Kidney (tissue), 14 donors: ENCODE results near the gene CTDP1. TPM values are rescaled to one million over a fixed set of nuclear protein-coding genes. Genes with fewer than 3 reads are reported as not detected.
"Not testable (repeated sequence)": the region's sequence is repeated elsewhere in the genome, so short reads cannot be mapped to it uniquely, and the experiment has no call there.

Experiments
- DNase-seq, 5 donors: peaks; one replicate each; pipeline ENCODE4 v3.0.0-alpha.2; 2013 to 2020
- FAIRE-seq: peaks from 2 replicates; lab custom pipeline; 2012; peaks lifted over from hg19 to GRCh38; lab: Jason Lieb, UNC
- H3K27ac ChIP-seq, 2 donors: one replicate each; pipeline ENCODE4 v1.7.0; 2013; ENCODE audit warnings: low read depth in 2 of 2, low read length in 2 of 2, inconsistent platforms in 1 of 2
- H3K27me3 ChIP-seq: one replicate; pipeline ENCODE4 v1.7.1; 2013; ENCODE audit warnings: low read length, inconsistent platforms; ENCODE audit not compliant: control insufficient read depth, insufficient read depth
- H3K36me3 ChIP-seq, 3 donors: one replicate each; pipeline versions ENCODE4 v1.7.0 to v1.7.1; 2013; ENCODE audit warnings: low read length in 3 of 3, control low read depth in 1 of 3, inconsistent platforms in 1 of 3; ENCODE audit not compliant: insufficient read depth in 3 of 3, control insufficient read depth in 2 of 3
- H3K4me1 ChIP-seq, 3 donors: one replicate each; pipeline versions ENCODE4 v1.7.0 to v1.7.1; 2013; ENCODE audit warnings: low read length in 3 of 3, inconsistent platforms in 1 of 3, low read depth in 1 of 3; ENCODE audit not compliant: control insufficient read depth in 2 of 3, insufficient read depth in 2 of 3
- H3K4me3 ChIP-seq, 3 donors: one replicate each; pipeline versions ENCODE4 v1.7.0 to v1.8.1; 2013; ENCODE audit warnings: low read length in 3 of 3, control low read depth in 1 of 3, inconsistent platforms in 1 of 3
- H3K9ac ChIP-seq, 3 donors: one replicate each; pipeline versions ENCODE4 v1.7.0 to v1.7.1; 2013; ENCODE audit warnings: low read length in 3 of 3, control low read depth in 1 of 3, inconsistent platforms in 1 of 3
- H3K9me3 ChIP-seq, 3 donors: one replicate each; pipeline versions ENCODE4 v1.7.0 to v1.7.1; 2013; ENCODE audit warnings: low read length in 3 of 3, control low read depth in 1 of 3, inconsistent platforms in 1 of 3; ENCODE audit not compliant: control insufficient read depth in 2 of 3, insufficient read depth in 1 of 3
- CTCF ChIP-seq: IDR thresholded peaks from 3 replicates; pipeline ENCODE4 v1.5.1; 2012; ENCODE audit warnings: mild to moderate bottlenecking, moderate library complexity, borderline replicate concordance; ENCODE audit not compliant: insufficient read depth; ENCODE audit errors: extremely low read depth
- intact Hi-C: fragments of 100-400 bp; cut with DNase I; formaldehyde crosslinking; loops from one replicate; pipeline ENCODE4 v1.11.1; 2022
- polyA plus RNA-seq: library from polyadenylated mRNA; stranded (reverse); fragments of 350-450 nt; fragmentation: Illumina TruSeq; extraction: RNeasy Lipid Tissue Mini Kit (QIAGEN cat#74804); gene quantifications from one replicate; pipeline ENCODE4 v1.2.3, GENCODE V29; 2014; ENCODE audit warnings: low read depth, low replicate concordance; ENCODE audit not compliant: insufficient read depth
- total RNA-seq: library from RNA; stranded (reverse); fragmentation: NEBNext Ultra II Directional; extraction: Animal tissue kit (Norgen Biotek cat#: 25700); gene quantifications from one replicate; pipeline ENCODE4 v1.2.1, GENCODE V29; 2021
- donor health status: control.
- donor health status: control.
- donor health status: control.
- donor health status: control.
- donor health status: control.
- donor health status: DM: yes; HTN: yes; CAD: no.
- donor health status: Normal renal cell carcinoma (clear cell type).

Gene CTDP1
- total and polyA plus RNA-seq, 2 donors from 2014 or later: 11.1 to 21.8 TPM

GRCh38 chr18:79730804-79731203 lies 51.2 kb downstream of the CTDP1 start:
- DNase-seq (no peak), FAIRE-seq (no peak)
- Histone ChIP-seq H3K4me1 (no peaks in the 10 kb centered on the region), H3K27me3 (no peaks in the 10 kb centered on the region), H3K36me3 (peaks cover 0 to 63% (median 40%) of the 10 kb centered on the region in 3 donors), H3K9ac (no peak overlapping the region), H3K9me3 (peaks cover 0 to 36% (median 2%) of the 10 kb centered on the region in 3 donors), H3K4me3 (no peak overlapping the region), H3K27ac (no peak overlapping the region)
- TF ChIP-seq CTCF: no peak
- intact Hi-C loops: no loop called here

- H3K9ac ChIP-seq, H3K4me1 ChIP-seq, FAIRE-seq, intact Hi-C loops, H3K27ac ChIP-seq, DNase-seq, H3K4me3 ChIP-seq, H3K27me3 ChIP-seq: not testable (repeated sequence)
- peaks cover 0 to 73% (median 45%) of the 10 kb centered on the region in 3 donors for H3K36me3 ChIP-seq
- H3K9me3 ChIP-seq: peaks cover 0 to 36% (median 2%) of the 10 kb centered on the region in 3 donors
Measured at GRCh38 chr18:79731881-79732720, 52.5 kb downstream of the CTDP1 start.

- Histone ChIP-seq H3K36me3 (peaks cover 0 to 78% (median 47%) of the 10 kb centered on the region in 3 donors), H3K4me1 (no peaks in the 10 kb centered on the region), H3K27me3 (no peaks in the 10 kb centered on the region), H3K9me3 (peaks cover 0 to 36% (median 2%) of the 10 kb centered on the region in 3 donors), H3K4me3 (no peak overlapping the region), H3K9ac (no peak overlapping the region), H3K27ac (no peak overlapping the region)
- DNase-seq (no peak), FAIRE-seq (no peak)
- intact Hi-C loops: no loop called here
- TF ChIP-seq CTCF: no peak
Measured at GRCh38 chr18:79732721-79733025, 53.1 kb downstream of the CTDP1 start.

GRCh38 chr18:79733135-79733701 lies 53.6 kb downstream of the CTDP1 start:
- Histone ChIP-seq H3K9ac (no peak overlapping the region), H3K36me3 (peaks cover 0 to 80% (median 48%) of the 10 kb centered on the region in 3 donors), H3K27ac (no peak overlapping the region), H3K4me3 (no peak overlapping the region), H3K9me3 (peaks cover 0 to 36% (median 2%) of the 10 kb centered on the region in 3 donors), H3K27me3 (no peaks in the 10 kb centered on the region), H3K4me1 (no peaks in the 10 kb centered on the region)
- FAIRE-seq: no peak
- intact Hi-C loops: no loop called here
- TF ChIP-seq CTCF: no peak
- DNase-seq: no peak
